C4-2B (cell line): ENCODE results near the gene KIF18B.

Source experiments
- H3K27ac ChIP-seq: fragments of 450-650 bp; 2 replicates; pipeline ENCODE4 v1.5.1; 2017
- CTCF ChIP-seq: fragments of 450-650 bp; conservative IDR thresholded peaks from 2 replicates; pipeline ENCODE4 v1.5.1; 2017; ENCODE audit warnings: mild to moderate bottlenecking
- ZFX ChIP-seq: fragments of 450-650 bp; IDR thresholded peaks from 2 replicates; pipeline ENCODE4 v1.6.1; 2017

The KIF18B gene

GRCh38 chr17:44967026-44967906 lies 19.7 kb upstream of the KIF18B start:
- TF ChIP-seq CTCF (no peak), ZFX (no peak)

GRCh38 chr17:44966348-44967025 lies 18.9 kb upstream of the KIF18B start:
- no peak for TF ChIP-seq ZFX
- TF ChIP-seq CTCF = no peak
- H3K27ac ChIP-seq = no peak overlapping the region

More at GRCh38 chr17:44967026-44967906, 19.7 kb upstream of the KIF18B start:
- no peak overlapping the region for H3K27ac ChIP-seq

GRCh38 chr17:44965481-44966234 lies 18.1 kb upstream of the KIF18B start:
- TF ChIP-seq CTCF (no peak), ZFX (no peak)
- no peak overlapping the region for H3K27ac ChIP-seq

- TF ChIP-seq CTCF (no peak), ZFX (no peak)
- no peak overlapping the region for H3K27ac ChIP-seq
These were observed 14.4 kb upstream of the KIF18B start for GRCh38 chr17:44961921-44962350.

- no peak overlapping the region for H3K27ac ChIP-seq
These were observed 13.1 kb upstream of the KIF18B start for GRCh38 chr17:44960691-44961090.

GRCh38 chr17:44959821-44960531 lies 12.4 kb upstream of the KIF18B start:
- H3K27ac ChIP-seq = no peak overlapping the region
- no peak for TF ChIP-seq CTCF
- no peak for TF ChIP-seq ZFX

More at GRCh38 chr17:44960691-44961090, 13.1 kb upstream of the KIF18B start:
- TF ChIP-seq CTCF = no peak
- no peak for TF ChIP-seq ZFX
